HG02571 (cell line): Measurements from ENCODE around the gene PNISR.
"Not testable (repeated sequence)": the region's sequence is repeated elsewhere in the genome, so short reads cannot be mapped to it uniquely, and the experiment has no call there.

ENCODE experiments used
- ATAC-seq: cut with Tn5 transposase; IDR thresholded peaks from one replicate; pipeline ENCODE4 v1.9.1; 2021; ENCODE audit warnings: mild to moderate bottlenecking, moderate library complexity; ENCODE audit not compliant: unreplicated experiment

PNISR gene

GRCh38 chr6:99424761-99425646 lies at the start of gene PNISR:
TSS of gene PNISR (minus strand) at chr6:99425308. CDS start at chr6:99414659, 10,649 bp downstream.
- ATAC-seq = peak; percentile 94

- no peak for ATAC-seq
These were observed 48.6 kb upstream of the PNISR start for GRCh38 chr6:99473730-99474129.

GRCh38 chr6:99471638-99472037 lies 46.5 kb upstream of the PNISR start:
- no peak for ATAC-seq

GRCh38 chr6:99467509-99468106 lies 42.5 kb upstream of the PNISR start:
- ATAC-seq = no peak

GRCh38 chr6:99459133-99459532 lies 34.0 kb upstream of the PNISR start:
- ATAC-seq = not testable (repeated sequence)

- ATAC-seq = no peak
These were observed 33.2 kb upstream of the PNISR start for GRCh38 chr6:99458319-99458718.

- ATAC-seq = no peak
These were observed 21.0 kb upstream of the PNISR start for GRCh38 chr6:99446076-99446475.

- peak; percentile 74 for ATAC-seq
These were observed 9.8 kb upstream of the PNISR start for GRCh38 chr6:99434702-99435530.

- ATAC-seq = no peak
These were observed 7.8 kb upstream of the PNISR start for GRCh38 chr6:99432877-99433276.

GRCh38 chr6:99431901-99432300 lies 6.8 kb upstream of the PNISR start:
- no peak for ATAC-seq

- no peak for ATAC-seq
These were observed 2.9 kb upstream of the PNISR start for GRCh38 chr6:99427988-99428387.

GRCh38 chr6:99426451-99426757 lies 1.3 kb upstream of the PNISR start:
- ATAC-seq = no peak

- ATAC-seq = peak; percentile 49
These were observed 741 bp upstream of the PNISR start for GRCh38 chr6:99425647-99426450.

- no peak for ATAC-seq
These were observed 1.1 kb downstream of the PNISR start for GRCh38 chr6:99424022-99424421.

GRCh38 chr6:99422912-99423311 lies 2.2 kb downstream of the PNISR start:
- no peak for ATAC-seq

- ATAC-seq = peak; percentile 58
These were observed 8.0 kb downstream of the PNISR start for GRCh38 chr6:99416892-99417767.

- no peak for ATAC-seq
These were observed 8.9 kb downstream of the PNISR start for GRCh38 chr6:99416226-99416625.

- ATAC-seq = no peak
These were observed 9.7 kb downstream of the PNISR start for GRCh38 chr6:99415446-99415845.

GRCh38 chr6:99412065-99412464 lies 13.0 kb downstream of the PNISR start:
- ATAC-seq = no peak

- ATAC-seq = no peak
These were observed 15.4 kb downstream of the PNISR start for GRCh38 chr6:99409672-99410071.
